ENCODE data around the gene CTNNA3.

Gene CTNNA3

GRCh38 chr10:66795866-66796265 is 900.1 kb downstream of the CTNNA3 start:
- DNase-seq, result no peak

GRCh38 chr10:66792441-66792840 is 903.6 kb downstream of the CTNNA3 start:
- no peak for DNase-seq

GRCh38 chr10:66788178-66788987 is 907.6 kb downstream of the CTNNA3 start:
- no peak for DNase-seq

- DNase-seq, result no peak
These were observed 909.3 kb downstream of the CTNNA3 start for GRCh38 chr10:66786709-66787108.

GRCh38 chr10:66784770-66785169 is 911.2 kb downstream of the CTNNA3 start:
- no peak for DNase-seq

GRCh38 chr10:66783316-66783715 is 912.7 kb downstream of the CTNNA3 start:
- DNase-seq, result no peak

- DNase-seq, result no peak
These were observed 913.2 kb downstream of the CTNNA3 start for GRCh38 chr10:66782776-66783175.

- DNase-seq, result no peak
These were observed 913.9 kb downstream of the CTNNA3 start for GRCh38 chr10:66782144-66782543.

GRCh38 chr10:66780796-66781195 is 915.2 kb downstream of the CTNNA3 start:
- no peak for DNase-seq

- DNase-seq, result no peak
These were observed 917.6 kb downstream of the CTNNA3 start for GRCh38 chr10:66778351-66778750.

- DNase-seq, result no peak
These were observed 918.3 kb downstream of the CTNNA3 start for GRCh38 chr10:66777665-66778064.

GRCh38 chr10:66773472-66773817 is 922.5 kb downstream of the CTNNA3 start:
- DNase-seq, result no peak

- no peak for DNase-seq
These were observed 923.2 kb downstream of the CTNNA3 start for GRCh38 chr10:66772548-66773471.

- no peak for DNase-seq
These were observed 928.3 kb downstream of the CTNNA3 start for GRCh38 chr10:66767707-66768106.

GRCh38 chr10:66762218-66762729 is 933.7 kb downstream of the CTNNA3 start:
- no peak for DNase-seq

GRCh38 chr10:66760941-66761340 is 935.1 kb downstream of the CTNNA3 start:
- DNase-seq, result no peak

- no peak for DNase-seq
These were observed 940.5 kb downstream of the CTNNA3 start for GRCh38 chr10:66755474-66755873.

GRCh38 chr10:66752714-66753113 is 943.3 kb downstream of the CTNNA3 start:
- no peak for DNase-seq

GRCh38 chr10:66748217-66748616 is 947.8 kb downstream of the CTNNA3 start:
- DNase-seq, result no peak

GRCh38 chr10:66747451-66747850 is 948.5 kb downstream of the CTNNA3 start:
- DNase-seq, result no peak

GRCh38 chr10:66746711-66747110 is 949.3 kb downstream of the CTNNA3 start:
- DNase-seq, result no peak

- no peak for DNase-seq
These were observed 949.7 kb downstream of the CTNNA3 start for GRCh38 chr10:66746246-66746645.

GRCh38 chr10:66744915-66745314 is 951.1 kb downstream of the CTNNA3 start:
- DNase-seq, result no peak

GRCh38 chr10:66737241-66737640 is 958.8 kb downstream of the CTNNA3 start:
- no peak for DNase-seq
